IPS DF 6.9 (cell line): ENCODE data around the gene C19orf85.
A peak's percentile ranks its signal among the peaks of the same experiment; 100 is the strongest.

ENCODE experiments used
- DNase-seq: peaks from one replicate; pipeline ENCODE4 v3.0.0-alpha.2; 2013; ENCODE audit warnings: low read depth, low spot score
- H3K27ac ChIP-seq: one replicate; pipeline ENCODE4 v1.5.1; 2013; ENCODE audit warnings: low read length, control low read depth
- H3K27me3 ChIP-seq: 2 replicates; pipeline ENCODE4 v1.6.1; 2013; ENCODE audit warnings: mild to moderate bottlenecking, low read length; ENCODE audit not compliant: control insufficient read depth, insufficient read depth
- H3K36me3 ChIP-seq: 2 replicates; pipeline ENCODE4 v1.6.1; 2013; ENCODE audit warnings: low read length; ENCODE audit not compliant: control insufficient read depth, insufficient read depth
- H3K4me1 ChIP-seq: 2 replicates; pipeline ENCODE4 v1.6.1; 2013; ENCODE audit warnings: low read length; ENCODE audit not compliant: control insufficient read depth, insufficient read depth
- H3K4me3 ChIP-seq: 2 replicates; pipeline ENCODE4 v1.5.1; 2013; ENCODE audit warnings: mild to moderate bottlenecking, low read length
- H3K9me3 ChIP-seq: 2 replicates; pipeline ENCODE4 v1.6.1; 2013; ENCODE audit warnings: low read length, inconsistent platforms; ENCODE audit not compliant: control insufficient read depth, insufficient read depth
- WGBS: extraction: QIAGEN DNeasy Blood & Tissue Kit; methylation state at CpG from one replicate; pipeline ENCODE4 v1.1.7; 2013; ENCODE audit warnings: mixed read lengths, missing lambda C conversion rate; ENCODE audit not compliant: insufficient read length, insufficient coverage; 5-methylcytosine and 5-hydroxymethylcytosine counted together

The C19orf85 gene

DNA sequence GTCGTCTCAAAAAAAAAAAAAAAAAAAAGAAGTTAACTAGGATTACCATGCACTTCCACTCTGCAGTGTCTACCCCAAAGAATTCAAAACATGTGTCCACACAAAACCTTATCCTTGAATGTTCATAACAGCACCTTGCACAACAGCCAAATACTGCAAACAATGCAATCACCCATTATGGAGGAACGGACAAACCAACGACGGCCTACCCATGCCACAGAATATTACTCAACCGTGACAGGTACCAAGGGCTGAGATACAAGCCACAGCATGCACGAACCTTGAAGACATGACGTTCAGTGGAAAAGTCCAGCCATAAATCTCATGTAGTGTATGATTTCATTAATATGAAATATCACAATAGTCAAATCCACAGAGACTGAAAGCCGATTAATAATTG, 18.5 kb downstream of the C19orf85 start:
- no CpG with 5 or more reads among the region's 8 CpGs for WGBS
- no peak overlapping the region for H3K4me3 ChIP-seq
- no peaks in the 10 kb centered on the region for H3K36me3 ChIP-seq
- peaks cover 52% of the 10 kb centered on the region for H3K27me3 ChIP-seq
- no peaks in the 10 kb centered on the region for H3K9me3 ChIP-seq
- no peak overlapping the region for H3K27ac ChIP-seq
- no peak for DNase-seq
- no peaks in the 10 kb centered on the region; the same call in 1 of the 2 replicates for H3K4me1 ChIP-seq

DNA sequence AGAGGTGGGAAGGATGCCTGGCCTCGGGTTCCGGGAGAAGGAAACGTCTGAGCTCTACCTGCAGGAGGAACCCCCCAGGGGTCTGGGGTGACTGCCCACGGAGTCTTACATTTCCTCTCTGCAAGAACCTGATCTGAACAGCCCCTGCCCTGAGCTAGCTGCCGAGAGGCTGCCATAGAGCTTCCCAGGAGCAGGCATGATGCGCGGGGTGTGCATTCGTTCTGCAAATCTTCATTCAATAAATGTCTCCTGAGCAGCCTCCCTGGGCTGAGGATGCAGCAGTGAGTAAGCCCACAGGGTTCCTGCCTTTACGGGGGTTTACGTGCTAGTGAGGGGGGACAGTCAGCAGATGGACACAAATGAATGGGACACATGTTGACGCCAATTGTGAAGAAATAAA, 19.9 kb downstream of the C19orf85 start:
- H3K4me3 ChIP-seq, result no peak overlapping the region
- no peaks in the 10 kb centered on the region; the same call in 1 of the 2 replicates for H3K4me1 ChIP-seq
- WGBS, result no CpG with 5 or more reads among the region's 11 CpGs
- H3K36me3 ChIP-seq, result no peaks in the 10 kb centered on the region
- H3K27me3 ChIP-seq, result peaks cover 46% of the 10 kb centered on the region
- no peak overlapping the region for H3K27ac ChIP-seq
- no peaks in the 10 kb centered on the region for H3K9me3 ChIP-seq
- no peak for DNase-seq

- no peak for DNase-seq
- no peak overlapping the region for H3K27ac ChIP-seq
- H3K9me3 ChIP-seq, result no peaks in the 10 kb centered on the region
- peaks cover 44% of the 10 kb centered on the region for H3K27me3 ChIP-seq
- no peaks in the 10 kb centered on the region for H3K36me3 ChIP-seq
- WGBS, result no CpG with 5 or more reads among the region's 18 CpGs
- no peaks in the 10 kb centered on the region; the same call in 1 of the 2 replicates for H3K4me1 ChIP-seq
- H3K4me3 ChIP-seq, result no peak overlapping the region
Measured at GRCh38 chr19:55443824-55444480, 20.6 kb downstream of the C19orf85 start.

DNA sequence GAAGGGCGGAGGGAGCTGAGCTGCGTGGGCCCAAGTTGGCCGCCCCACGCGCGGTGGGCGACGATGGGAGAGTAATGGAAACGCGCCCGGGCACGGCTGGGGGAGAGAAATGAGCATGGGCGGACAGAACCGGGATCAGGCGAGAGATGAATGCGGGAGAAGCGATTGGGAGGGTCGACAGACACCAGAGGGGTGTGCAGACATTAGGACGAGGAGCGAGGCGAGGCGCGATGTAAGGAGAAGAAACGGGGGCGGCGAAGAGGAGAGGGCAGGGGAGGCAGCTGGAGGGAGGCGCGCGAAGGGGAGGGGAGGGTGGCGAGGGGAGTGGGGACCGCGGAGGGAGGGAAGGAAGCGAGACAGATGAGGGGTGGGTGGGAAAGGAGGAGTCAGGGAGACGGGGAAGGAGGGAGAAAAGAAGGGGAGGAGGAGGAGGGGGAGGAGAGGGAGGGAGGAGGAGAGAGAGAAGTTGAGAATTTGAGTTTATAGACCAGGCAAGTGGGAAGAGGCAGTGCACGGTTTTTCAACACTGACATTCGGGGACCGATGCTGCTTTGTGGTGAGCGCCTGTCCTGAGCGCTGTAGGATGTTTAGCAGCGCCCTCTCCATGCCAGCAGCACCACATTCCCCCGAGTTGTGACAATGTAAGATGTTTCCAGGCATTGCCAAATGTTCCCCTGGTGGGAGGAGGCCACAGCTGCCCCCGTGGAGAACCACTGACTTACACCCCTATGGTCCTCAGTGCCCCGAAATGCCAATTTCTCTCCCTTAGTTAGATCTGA, 21.3 kb downstream of the C19orf85 start, which contains the start of gene SHISA7:
Gene SHISA7 (minus strand): TSS at position 256 of the 779 bp plus-strand sequence. CDS start 437 bp downstream, outside the sequence.
- DNase-seq, result no peak
- Histone ChIP-seq H3K27me3 (peaks cover 44% of the 10 kb centered on the region), H3K27ac (no peak within 1 kb of the TSS), H3K4me3 (peak within 1 kb of the TSS; percentile 23; the same call in 1 of the 2 replicates), H3K36me3 (no peaks in the 10 kb centered on the region), H3K9me3 (no peaks in the 10 kb centered on the region), H3K4me1 (no peaks in the 10 kb centered on the region; the same call in 1 of the 2 replicates)
- WGBS, result no CpG with 5 or more reads among the region's 43 CpGs

GRCh38 chr19:55442372-55442961, 22.1 kb downstream of the C19orf85 start:
- Histone ChIP-seq H3K36me3 (no peaks in the 10 kb centered on the region), H3K9me3 (no peaks in the 10 kb centered on the region), H3K27me3 (peaks cover 41% of the 10 kb centered on the region), H3K4me1 (peaks cover 2% of the 10 kb centered on the region; the same call in 1 of the 2 replicates), H3K4me3 (peak overlapping the region; percentile 16; the same call in 1 of the 2 replicates), H3K27ac (no peak overlapping the region)
- DNase-seq, result no peak
- WGBS, result no CpG with 5 or more reads among the region's 72 CpGs

DNA sequence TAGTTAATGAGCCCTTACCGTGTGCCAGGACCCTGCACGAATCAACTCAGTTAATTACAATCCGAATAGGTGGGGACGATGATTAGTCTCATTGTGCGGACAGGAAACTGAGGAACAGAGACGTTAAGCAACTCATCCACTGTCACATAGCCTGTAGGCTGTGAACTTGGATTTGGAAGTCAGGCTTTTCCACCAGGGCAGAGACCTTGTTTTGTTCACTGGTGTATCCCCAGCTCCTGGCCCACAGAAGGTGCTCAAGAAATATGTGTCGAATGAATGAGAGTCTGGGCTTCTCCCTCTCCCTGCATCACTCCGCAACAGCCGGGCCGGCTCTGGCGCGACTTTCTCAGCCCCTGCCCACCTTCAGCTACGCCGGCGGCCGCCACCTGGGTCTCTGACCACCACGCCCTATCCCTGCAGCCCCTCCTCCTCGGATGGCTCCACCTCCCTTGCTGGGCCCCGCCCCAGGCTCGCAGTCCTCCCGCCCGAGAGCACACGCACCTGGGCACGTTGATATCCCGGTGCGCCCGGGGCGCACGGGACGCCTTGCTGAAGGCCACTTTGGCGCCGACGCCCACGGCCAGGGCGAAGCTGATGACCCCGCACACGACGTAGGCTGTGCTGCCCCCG, 22.7 kb downstream of the C19orf85 start:
- Histone ChIP-seq H3K4me1 (peaks cover 3% of the 10 kb centered on the region; the same call in 1 of the 2 replicates), H3K4me3 (no peak overlapping the region; the same call in 1 of the 2 replicates), H3K27ac (no peak overlapping the region), H3K9me3 (no peaks in the 10 kb centered on the region), H3K36me3 (no peaks in the 10 kb centered on the region), H3K27me3 (peaks cover 36% of the 10 kb centered on the region)
- DNase-seq, result no peak
- no CpG with 5 or more reads among the region's 39 CpGs for WGBS

- DNase-seq, result no peak
- peaks cover 35% of the 10 kb centered on the region for H3K27me3 ChIP-seq
- H3K9me3 ChIP-seq, result no peaks in the 10 kb centered on the region
- H3K4me1 ChIP-seq, result peaks cover 3% of the 10 kb centered on the region; the same call in 1 of the 2 replicates
- no peak overlapping the region; the same call in 1 of the 2 replicates for H3K4me3 ChIP-seq
- no peaks in the 10 kb centered on the region for H3K36me3 ChIP-seq
- WGBS, result no CpG with 5 or more reads among the region's 21 CpGs
- no peak overlapping the region for H3K27ac ChIP-seq
Measured at GRCh38 chr19:55441319-55441691, 23.2 kb downstream of the C19orf85 start.

GRCh38 chr19:55440411-55441105, 24.0 kb downstream of the C19orf85 start:
- Histone ChIP-seq H3K27ac (no peak overlapping the region), H3K36me3 (no peaks in the 10 kb centered on the region), H3K9me3 (no peaks in the 10 kb centered on the region), H3K27me3 (peaks cover 34% of the 10 kb centered on the region), H3K4me1 (peaks cover 3% of the 10 kb centered on the region; the same call in 1 of the 2 replicates), H3K4me3 (peak overlapping the region; percentile 33; the same call in 1 of the 2 replicates)
- no CpG with 5 or more reads among the region's 39 CpGs for WGBS
- DNase-seq, result no peak

GRCh38 chr19:55439052-55439451, 25.5 kb downstream of the C19orf85 start:
- H3K9me3 ChIP-seq, result no peaks in the 10 kb centered on the region
- WGBS, result no CpG with 5 or more reads among the region's 5 CpGs
- H3K4me3 ChIP-seq, result no peak overlapping the region
- peaks cover 3% of the 10 kb centered on the region; the same call in 1 of the 2 replicates for H3K4me1 ChIP-seq
- DNase-seq, result no peak
- peaks cover 21% of the 10 kb centered on the region for H3K27me3 ChIP-seq
- H3K36me3 ChIP-seq, result no peaks in the 10 kb centered on the region
- H3K27ac ChIP-seq, result no peak overlapping the region
